ENCODE measurements around the gene OR56B1. TPM values are rescaled to one million over a fixed set of nuclear protein-coding genes. Genes with fewer than 3 reads are reported as not detected.
A peak's percentile ranks its signal among the peaks of the same experiment; 100 is the strongest.
"Not testable (repeated sequence)": the region's sequence is repeated elsewhere in the genome, so short reads cannot be mapped to it uniquely, and the experiment has no call there.

OR56B1 gene
- total RNA-seq, 1 experiment from 2014 or later = not detected

DNA sequence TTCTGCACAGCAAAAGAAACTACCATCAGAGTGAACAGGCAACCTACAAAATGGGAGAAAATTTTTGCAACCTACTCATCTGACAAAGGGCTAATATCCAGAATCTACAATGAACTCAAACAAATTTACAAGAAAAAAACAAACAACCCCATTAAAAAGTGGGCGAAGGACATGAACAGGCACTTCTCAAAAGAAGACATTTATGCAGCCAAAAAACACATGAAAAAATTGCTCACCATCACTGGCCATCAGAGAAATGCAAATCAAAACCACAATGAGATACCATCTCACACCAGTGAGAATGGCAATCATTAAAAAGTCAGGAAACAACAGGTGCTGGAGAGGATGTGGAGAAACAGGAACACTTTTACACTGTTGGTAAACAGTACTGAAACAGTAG is 19.7 kb upstream of the OR56B1 start:
- H3K4me3 ChIP-seq, H3K36me3 ChIP-seq, H3K27me3 ChIP-seq, H3K9me3 ChIP-seq, DNase-seq: not testable (repeated sequence)

DNA sequence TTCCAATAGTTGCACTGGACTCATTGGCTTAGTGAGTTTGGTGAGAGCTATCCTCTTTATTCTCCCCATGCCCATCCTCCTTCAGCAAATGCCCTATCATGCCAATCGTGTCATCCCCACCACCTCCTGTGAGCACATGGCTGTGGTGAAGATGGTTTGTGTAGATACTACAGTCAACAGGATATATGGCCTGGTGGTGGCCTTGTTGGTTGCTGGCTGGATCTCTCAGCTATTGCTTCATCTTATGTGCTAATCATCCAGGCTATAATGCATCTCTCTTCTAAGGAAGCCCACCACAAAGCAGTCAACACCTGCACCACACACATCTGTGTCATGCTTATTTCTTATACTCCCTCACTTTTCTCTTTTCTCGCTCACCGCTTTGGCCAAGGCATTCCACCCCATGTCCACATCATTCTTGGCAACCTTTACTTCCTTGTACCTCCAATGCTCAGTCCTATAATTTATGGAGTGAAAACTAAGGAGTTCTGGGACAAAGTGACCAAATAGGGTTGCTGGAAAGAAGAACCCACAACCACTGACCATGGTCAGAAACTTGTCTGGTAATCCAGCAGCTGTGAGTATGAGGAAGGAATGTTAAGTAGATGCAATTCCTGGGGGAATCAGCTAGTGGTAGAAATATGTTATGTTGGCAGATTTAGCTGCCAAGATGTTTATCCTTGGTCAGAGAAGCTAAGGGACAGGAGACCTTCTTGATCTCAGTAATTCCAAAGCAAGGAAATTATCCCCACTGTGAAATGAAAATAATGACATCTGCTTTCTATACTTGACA is 16.3 kb upstream of the OR56B1 start:
- no peaks in the 10 kb centered on the region for H3K27me3 ChIP-seq
- no peak for DNase-seq
- H3K9me3 ChIP-seq = no peaks in the 10 kb centered on the region
- no peak overlapping the region for H3K4me3 ChIP-seq
- no peaks in the 10 kb centered on the region for H3K36me3 ChIP-seq

DNA sequence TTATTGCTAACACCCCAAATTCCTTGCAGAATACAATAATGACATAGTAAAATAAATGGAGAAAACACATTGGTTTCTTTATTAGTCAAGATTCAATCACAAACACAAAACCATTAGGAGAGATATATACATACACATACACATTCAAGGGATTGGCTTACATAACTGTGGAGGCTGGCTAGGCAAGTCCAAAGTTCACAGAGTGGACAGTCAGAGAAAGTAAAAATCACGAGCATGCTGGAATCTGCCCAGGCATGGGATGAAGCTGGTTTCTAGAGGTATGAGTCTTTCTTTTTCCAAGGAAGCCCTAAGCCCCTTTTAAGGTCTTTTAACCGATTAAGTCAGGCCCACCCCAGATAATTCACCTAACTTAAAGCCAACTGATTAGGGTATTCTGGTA is 13.6 kb upstream of the OR56B1 start:
- Histone ChIP-seq H3K9me3 (no peaks in the 10 kb centered on the region), H3K27me3 (no peaks in the 10 kb centered on the region; the same call in 1 of the 2 replicates), H3K36me3 (no peaks in the 10 kb centered on the region), H3K4me3 (no peak overlapping the region)
- no peak for DNase-seq

DNA sequence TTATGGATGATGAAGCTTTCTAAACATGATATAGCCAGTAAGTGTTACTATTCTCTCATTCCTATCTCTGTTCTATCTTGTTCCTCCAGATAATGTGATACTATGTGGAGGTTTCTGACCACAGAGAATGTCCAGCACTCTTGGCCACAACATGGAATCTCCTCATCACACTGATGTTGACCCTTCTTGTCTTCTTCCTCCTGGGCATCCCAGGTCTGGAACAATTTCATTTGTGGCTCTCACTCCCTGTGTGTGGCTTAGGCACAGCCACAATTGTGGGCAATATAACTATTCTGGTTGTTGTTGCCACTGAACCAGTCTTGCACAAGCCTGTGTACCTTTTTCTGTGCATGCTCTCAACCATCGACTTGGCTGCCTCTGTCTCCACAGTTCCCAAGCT is 9.9 kb upstream of the OR56B1 start:
- Histone ChIP-seq H3K9me3 (no peaks in the 10 kb centered on the region), H3K27me3 (no peaks in the 10 kb centered on the region; the same call in 1 of the 2 replicates)
- DNase-seq = no peak

DNA sequence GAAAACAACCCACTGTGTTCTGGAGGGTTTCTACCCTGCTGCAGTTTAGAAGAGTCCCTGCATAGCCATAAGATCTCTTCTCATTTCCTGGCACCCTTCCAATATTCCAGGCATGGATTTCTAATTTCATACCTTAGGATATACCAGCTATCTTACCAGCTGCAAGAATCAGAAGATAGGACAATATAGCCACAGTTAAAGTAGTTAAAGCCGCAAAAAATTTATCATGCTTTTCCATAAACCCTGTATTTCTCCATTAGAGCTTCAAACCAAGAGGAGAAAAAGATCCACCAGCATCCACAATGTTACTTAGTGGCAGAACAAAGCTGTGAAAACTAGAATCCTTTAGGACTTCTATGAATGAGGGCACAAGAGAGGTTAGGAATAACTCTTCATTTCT is 8.6 kb upstream of the OR56B1 start:
- no peak for DNase-seq
- H3K4me3 ChIP-seq = no peak overlapping the region
- no peaks in the 10 kb centered on the region for H3K9me3 ChIP-seq
- H3K36me3 ChIP-seq = no peaks in the 10 kb centered on the region
- H3K27me3 ChIP-seq = no peaks in the 10 kb centered on the region; the same call in 1 of the 2 replicates

More for the DNA sequence above, 9.9 kb upstream of the OR56B1 start:
- H3K36me3 ChIP-seq = no peaks in the 10 kb centered on the region
- no peak overlapping the region for H3K4me3 ChIP-seq

DNA sequence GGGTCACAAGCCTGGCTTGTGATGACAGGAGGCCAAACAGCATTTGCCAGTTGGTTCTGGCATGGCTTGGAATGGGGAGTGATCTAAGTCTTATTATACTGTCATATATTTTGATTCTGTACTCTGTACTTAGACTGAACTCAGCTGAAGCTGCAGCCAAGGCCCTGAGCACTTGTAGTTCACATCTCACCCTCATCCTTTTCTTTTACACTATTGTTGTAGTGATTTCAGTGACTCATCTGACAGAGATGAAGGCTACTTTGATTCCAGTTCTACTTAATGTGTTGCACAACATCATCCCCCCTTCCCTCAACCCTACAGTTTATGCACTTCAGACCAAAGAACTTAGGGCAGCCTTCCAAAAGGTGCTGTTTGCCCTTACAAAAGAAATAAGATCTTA is 843 bp downstream of the OR56B1 start:
- Histone ChIP-seq H3K27me3 (no peaks in the 10 kb centered on the region), H3K36me3 (no peaks in the 10 kb centered on the region), H3K9me3 (peaks cover 2% of the 10 kb centered on the region; the same call in 1 of the 2 replicates), H3K4me3 (no peak overlapping the region)
- DNase-seq = peak; percentile 77

DNA sequence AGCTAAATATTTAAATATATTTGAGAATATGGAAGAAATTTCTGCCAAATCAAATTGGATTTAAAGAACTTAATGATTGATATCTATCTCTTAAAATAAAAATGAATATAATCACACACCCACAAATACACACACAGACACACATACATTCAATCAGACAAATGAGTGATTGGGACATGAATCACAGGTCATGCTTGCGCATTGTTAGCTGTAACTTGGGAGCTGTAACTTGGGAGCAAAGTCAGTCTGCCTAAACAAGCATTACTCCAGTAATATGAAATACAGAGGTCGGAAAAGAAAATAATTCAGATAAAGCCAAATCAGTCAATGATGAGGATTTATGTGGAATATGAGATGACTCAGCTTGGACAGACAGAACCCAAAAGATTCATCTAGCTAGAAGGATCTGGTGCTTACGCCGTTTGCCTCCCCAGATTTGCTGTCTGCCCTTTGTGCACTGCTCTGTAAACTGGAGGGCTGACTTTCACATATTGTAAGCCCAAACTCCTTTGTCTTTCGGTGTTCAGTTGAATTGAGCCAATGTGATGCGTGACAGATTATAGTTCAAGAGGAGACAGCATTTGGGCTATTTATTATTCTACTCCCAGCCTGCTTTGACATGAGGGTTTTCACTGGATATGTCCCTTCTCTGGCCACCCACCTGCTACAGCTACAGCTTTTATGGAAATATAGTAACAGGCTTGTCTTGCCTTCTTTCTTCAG is 1.6 kb downstream of the OR56B1 start:
- DNase-seq = peak; percentile 3
- H3K9me3 ChIP-seq = peaks cover 2% of the 10 kb centered on the region; the same call in 1 of the 2 replicates
- no peak overlapping the region for H3K4me3 ChIP-seq
- no peaks in the 10 kb centered on the region for H3K27me3 ChIP-seq
- no peaks in the 10 kb centered on the region for H3K36me3 ChIP-seq

DNA sequence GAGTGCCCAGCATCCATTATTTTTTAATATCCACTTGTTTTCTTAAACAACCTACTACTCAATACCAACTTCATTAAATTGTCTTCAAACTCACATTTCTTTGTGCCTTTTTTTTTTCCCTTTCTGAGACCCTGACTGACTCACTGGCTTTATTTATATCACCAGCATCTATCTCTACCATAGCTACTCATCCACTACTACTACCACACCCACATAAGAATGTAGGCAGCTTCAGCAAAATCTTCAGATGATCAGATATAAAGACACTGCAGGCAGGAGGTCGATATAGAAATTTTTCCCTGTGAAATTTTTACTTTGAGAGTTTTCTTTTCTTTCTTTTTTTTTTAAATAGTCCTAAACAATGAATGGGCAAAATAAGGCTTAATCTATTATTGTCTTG is 2.2 kb downstream of the OR56B1 start:
- peaks cover 2% of the 10 kb centered on the region; the same call in 1 of the 2 replicates for H3K9me3 ChIP-seq
- no peak for DNase-seq
- H3K27me3 ChIP-seq = no peaks in the 10 kb centered on the region
- no peak overlapping the region for H3K4me3 ChIP-seq
- H3K36me3 ChIP-seq = no peaks in the 10 kb centered on the region

DNA sequence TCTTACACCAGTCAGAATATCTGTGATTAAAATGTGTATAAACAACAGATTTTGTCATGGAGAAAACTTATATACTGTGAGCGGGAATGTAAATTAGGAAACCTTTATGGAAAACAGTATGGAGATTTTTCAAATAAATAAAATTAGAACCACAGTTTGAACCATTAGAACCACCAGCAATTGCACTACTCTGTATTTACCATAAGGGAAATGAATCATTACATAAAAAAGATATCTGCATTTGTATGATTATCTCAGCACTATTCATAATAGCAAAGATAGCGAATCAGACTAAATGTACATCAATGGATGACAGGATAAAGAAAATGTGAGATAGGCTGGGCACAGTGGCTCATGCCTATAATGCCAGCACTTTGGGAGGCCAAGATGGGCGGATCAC is 10.4 kb downstream of the OR56B1 start:
- Histone ChIP-seq H3K27me3 (0 out of 2 replicates have a peak, but pooled peaks cover 2% of the 10 kb centered on the region), H3K36me3 (no peaks in the 10 kb centered on the region), H3K4me3 (no peak overlapping the region), H3K9me3 (no peaks in the 10 kb centered on the region)
- no peak for DNase-seq

DNA sequence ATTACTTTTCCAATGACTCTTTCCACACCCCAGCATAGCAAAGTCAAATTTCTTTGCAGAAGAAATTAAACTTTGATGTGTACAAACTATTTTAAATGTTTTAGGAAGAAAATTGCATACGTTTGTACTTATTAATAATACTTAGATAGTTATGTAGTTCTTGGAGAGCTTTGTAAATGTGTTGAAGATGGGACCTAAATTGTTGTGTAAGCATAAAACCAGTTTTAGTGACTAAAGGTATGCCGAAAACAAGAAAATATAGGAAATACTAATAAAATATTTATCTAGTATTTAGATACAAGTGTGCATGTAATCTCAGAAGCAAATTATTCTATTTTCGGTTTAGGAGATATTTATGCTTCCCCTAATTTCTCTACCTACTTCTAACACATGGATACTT is 13.6 kb downstream of the OR56B1 start:
- no peak overlapping the region for H3K4me3 ChIP-seq
- no peaks in the 10 kb centered on the region for H3K36me3 ChIP-seq
- 0 out of 2 replicates have a peak, but pooled peaks cover 2% of the 10 kb centered on the region for H3K27me3 ChIP-seq
- no peaks in the 10 kb centered on the region for H3K9me3 ChIP-seq
- no peak for DNase-seq

DNA sequence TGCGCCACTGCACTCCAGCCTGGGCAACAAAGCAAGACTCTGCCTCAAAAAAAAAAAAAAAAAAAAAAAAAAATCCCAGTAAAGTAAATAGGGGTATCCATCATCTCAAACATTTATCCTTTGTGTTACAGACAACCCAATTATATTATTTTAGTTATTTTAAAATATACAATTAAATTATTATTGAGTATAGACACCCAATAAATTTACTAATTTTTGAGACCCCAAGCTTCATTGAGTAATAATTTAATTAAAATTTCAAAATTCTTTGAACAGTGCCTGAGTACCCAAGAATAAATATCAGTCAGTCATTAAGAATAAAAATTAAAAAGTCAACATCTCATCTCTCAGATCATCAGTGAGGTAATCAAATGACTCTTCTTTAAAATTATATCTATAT is 17.7 kb downstream of the OR56B1 start, which contains the start of gene OR52N4:
TSS of gene OR52N4 (plus strand) at position 301 of the 400 bp plus-strand sequence. CDS start 498 bp downstream, outside the sequence.
- no peaks in the 10 kb centered on the region for H3K27me3 ChIP-seq
- DNase-seq = no peak
- no peaks in the 10 kb centered on the region for H3K36me3 ChIP-seq
- no peaks in the 10 kb centered on the region for H3K9me3 ChIP-seq
- H3K4me3 ChIP-seq = no peak within 1 kb of the TSS

DNA sequence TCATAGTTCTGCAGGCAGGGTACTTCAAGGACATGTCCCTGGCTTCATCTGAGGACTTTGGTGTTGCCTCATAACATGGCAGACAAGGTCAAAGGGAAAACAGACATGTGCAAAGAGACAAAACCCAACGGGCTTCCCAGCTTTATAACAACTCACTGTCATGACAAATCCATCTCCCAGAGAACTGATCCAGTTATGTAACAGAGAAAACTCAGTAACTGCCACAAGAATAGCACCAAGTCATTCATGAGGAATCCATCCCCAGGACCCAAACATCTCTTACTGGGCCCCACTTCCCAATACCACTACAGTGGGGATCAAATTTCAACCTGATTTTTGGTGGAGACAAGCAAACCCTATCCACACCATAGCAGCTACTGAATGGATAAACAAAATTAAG is 30.8 kb downstream of the OR56B1 start:
- H3K9me3 ChIP-seq = no peaks in the 10 kb centered on the region
- H3K4me3 ChIP-seq = no peak overlapping the region
- no peaks in the 10 kb centered on the region for H3K27me3 ChIP-seq
- DNase-seq = no peak
- H3K36me3 ChIP-seq = no peaks in the 10 kb centered on the region

DNA sequence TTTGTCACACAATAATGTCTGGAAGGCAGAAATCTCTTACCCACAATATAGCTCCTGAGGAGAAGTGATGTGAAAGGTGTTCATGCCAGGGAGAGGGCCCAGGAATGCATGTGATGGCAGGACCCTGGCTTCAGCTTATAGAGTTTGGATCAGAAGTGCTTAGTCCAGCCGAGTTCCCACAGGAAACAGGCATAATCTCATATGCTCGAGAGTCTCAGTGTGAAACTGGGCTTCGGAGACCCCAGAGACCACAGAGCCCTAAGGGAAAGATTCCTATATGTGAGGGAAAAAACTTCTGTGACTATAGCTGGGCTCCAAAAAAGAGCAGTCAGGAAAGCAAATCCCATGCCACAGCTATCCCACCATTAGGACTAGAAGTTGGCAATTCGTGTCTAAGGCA is 47.0 kb downstream of the OR56B1 start, which contains the start of gene OR52N5:
TSS of gene OR52N5 (minus strand) at position 101 of the 400 bp plus-strand sequence. CDS start 4,721 bp downstream, outside the sequence.
- Histone ChIP-seq H3K36me3 (no peaks in the 10 kb centered on the region), H3K27me3 (no peaks in the 10 kb centered on the region), H3K9me3 (no peaks in the 10 kb centered on the region), H3K4me3 (no peak within 1 kb of the TSS)
- no peak for DNase-seq

Other genes starting within 250 kb of the OR56B1 start
- not detected in 2 replicates for gene OR52D1, start 247.8 kb upstream of the OR56B1 start, total RNA-seq (2014; rRNA removed; shearing (Covaris generic); ENCODE audit: low replicate concordance)
- not detected in 2 replicates for gene UBQLN3, start 226.5 kb upstream of the OR56B1 start, total RNA-seq (2014; rRNA removed; shearing (Covaris generic); ENCODE audit: low replicate concordance)
- not detected in 2 replicates for gene UBQLNL, start 219.7 kb upstream of the OR56B1 start, total RNA-seq (2014; rRNA removed; shearing (Covaris generic); ENCODE audit: low replicate concordance)
- gene OR52H1, start 187.9 kb upstream of the OR56B1 start, total RNA-seq (2014; rRNA removed; shearing (Covaris generic); ENCODE audit: low replicate concordance) = not detected in 2 replicates
- not detected in 2 replicates for gene OR52B6, start 155.6 kb upstream of the OR56B1 start, total RNA-seq (2014; rRNA removed; shearing (Covaris generic); ENCODE audit: low replicate concordance)
- 2.5 and 4.1 TPM in 2 replicates for gene TRIM6, start 139.8 kb upstream of the OR56B1 start, total RNA-seq (2014; rRNA removed; shearing (Covaris generic); ENCODE audit: low replicate concordance)
- 10.7 and 10.8 TPM in 2 replicates for gene TRIM34, start 111.4 kb upstream of the OR56B1 start, total RNA-seq (2014; rRNA removed; shearing (Covaris generic); ENCODE audit: low replicate concordance)
- 29.9 and 33.9 TPM in 2 replicates for gene TRIM5, start 51.4 kb upstream of the OR56B1 start, total RNA-seq (2014; rRNA removed; shearing (Covaris generic); ENCODE audit: low replicate concordance)
- gene TRIM22, start 46.7 kb upstream of the OR56B1 start, total RNA-seq (2014; rRNA removed; shearing (Covaris generic); ENCODE audit: low replicate concordance) = 1.7 and 8.8 TPM in 2 replicates
- not detected in 2 replicates for gene OR52N4, start 17.8 kb downstream of the OR56B1 start, total RNA-seq (2014; rRNA removed; shearing (Covaris generic); ENCODE audit: low replicate concordance)
- gene OR52N5, start 46.9 kb downstream of the OR56B1 start, total RNA-seq (2014; rRNA removed; shearing (Covaris generic); ENCODE audit: low replicate concordance) = not detected in 2 replicates
- not detected in 2 replicates for gene OR52N1, start 54.8 kb downstream of the OR56B1 start, total RNA-seq (2014; rRNA removed; shearing (Covaris generic); ENCODE audit: low replicate concordance)
- not detected in 2 replicates for gene OR52N2, start 72.5 kb downstream of the OR56B1 start, total RNA-seq (2014; rRNA removed; shearing (Covaris generic); ENCODE audit: low replicate concordance)
- gene OR52E6, start 105.4 kb downstream of the OR56B1 start, total RNA-seq (2014; rRNA removed; shearing (Covaris generic); ENCODE audit: low replicate concordance) = not detected in 2 replicates
- not detected in 2 replicates for gene OR52E8, start 121.2 kb downstream of the OR56B1 start, total RNA-seq (2014; rRNA removed; shearing (Covaris generic); ENCODE audit: low replicate concordance)
- gene OR52E4, start 144.2 kb downstream of the OR56B1 start, total RNA-seq (2014; rRNA removed; shearing (Covaris generic); ENCODE audit: low replicate concordance) = not detected in 2 replicates
- not detected in 2 replicates for gene OR52E5, start 156.8 kb downstream of the OR56B1 start, total RNA-seq (2014; rRNA removed; shearing (Covaris generic); ENCODE audit: low replicate concordance)
- not detected in 2 replicates for gene OR56A3, start 205.8 kb downstream of the OR56B1 start, total RNA-seq (2014; rRNA removed; shearing (Covaris generic); ENCODE audit: low replicate concordance)
- not detected in 2 replicates for gene OR56A5, start 232.0 kb downstream of the OR56B1 start, total RNA-seq (2014; rRNA removed; shearing (Covaris generic); ENCODE audit: low replicate concordance)